Activated naive CD4-positive, alpha-beta T cell treated with Interleukin-2 at 50 U/mL for 16 hours (primary cell): ENCODE data around the gene NLRX1.
"Not testable (repeated sequence)": the region's sequence is repeated elsewhere in the genome, so short reads cannot be mapped to it uniquely, and the experiment has no call there.

Source experiments
- DNase-seq: peaks from one replicate; pipeline ENCODE4 v3.0.0-alpha.2; 2020

NLRX1 gene

DNA sequence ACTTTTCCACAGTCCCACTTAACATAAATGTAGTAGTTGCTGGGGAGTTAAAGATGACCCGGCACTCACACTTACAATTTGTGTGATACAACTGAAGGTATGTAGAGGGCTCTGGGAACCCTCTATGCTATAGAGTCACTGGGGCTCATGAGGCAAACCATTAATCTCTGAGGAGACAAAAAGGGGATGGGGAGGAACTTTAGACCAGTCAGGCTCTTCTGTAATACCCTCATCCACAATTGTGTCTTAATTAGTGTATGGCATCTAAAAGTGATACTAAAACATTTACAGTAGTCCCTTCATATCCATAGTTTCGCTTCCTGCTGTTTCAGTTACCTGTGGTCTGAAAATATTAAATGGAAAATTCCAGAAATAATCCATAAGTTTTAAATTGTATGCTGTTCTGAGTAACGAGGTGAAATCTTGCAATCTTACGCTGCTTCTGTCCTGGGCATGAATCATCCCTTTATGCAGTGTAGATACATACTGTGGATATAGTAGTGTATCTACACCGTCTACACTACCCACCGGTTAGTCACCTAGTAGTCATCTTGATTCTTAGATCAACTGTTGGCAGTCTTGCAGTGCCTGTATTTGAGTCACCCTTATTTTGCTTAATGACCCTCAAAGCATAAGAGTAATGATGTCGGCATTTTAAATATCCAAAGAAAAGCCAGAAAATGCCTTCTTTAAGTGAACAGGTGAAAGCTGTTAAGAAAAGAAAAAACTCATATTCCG lies 49.8 kb downstream of the NLRX1 start:
- DNase-seq = no peak

DNA sequence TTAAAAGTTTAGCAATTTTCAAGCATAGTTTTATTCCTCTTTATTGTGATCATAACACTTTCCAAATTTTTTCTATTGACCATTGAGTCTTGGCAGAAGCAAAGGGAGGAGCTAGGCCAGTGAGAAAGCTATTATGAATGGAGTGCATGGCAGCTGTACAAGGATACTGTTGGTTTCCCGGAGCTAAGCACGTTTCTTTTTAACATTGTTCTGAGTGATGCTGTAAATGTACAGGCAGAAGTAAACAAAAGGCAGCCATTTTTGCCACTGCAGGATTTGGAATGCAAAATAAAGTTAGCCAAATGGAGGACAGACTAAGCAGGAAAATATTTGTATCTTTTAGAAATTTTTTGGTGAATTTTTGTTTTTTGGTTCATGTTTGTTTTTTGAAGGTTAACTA lies 53.8 kb downstream of the NLRX1 start:
- DNase-seq = no peak

DNA sequence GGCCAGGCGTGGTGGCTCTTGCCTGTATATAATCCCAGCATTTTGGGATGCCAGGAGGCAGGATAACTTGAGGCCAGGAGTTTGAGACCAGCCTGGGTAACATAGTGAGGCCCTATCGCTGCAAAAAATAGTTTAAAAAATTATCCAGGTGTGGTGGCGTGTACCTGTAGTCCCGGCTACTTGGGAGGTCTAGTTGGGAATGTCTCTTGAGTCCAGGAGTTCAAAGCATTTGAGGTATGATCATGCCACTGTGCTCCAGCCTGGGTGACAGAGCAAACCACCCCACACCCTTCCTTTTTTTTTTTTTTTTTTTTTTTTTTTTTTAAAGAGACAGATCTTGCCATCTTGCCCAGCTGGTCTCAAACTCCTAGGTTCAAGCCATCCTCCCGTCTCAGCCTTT lies 54.4 kb downstream of the NLRX1 start:
- no peak for DNase-seq

DNA sequence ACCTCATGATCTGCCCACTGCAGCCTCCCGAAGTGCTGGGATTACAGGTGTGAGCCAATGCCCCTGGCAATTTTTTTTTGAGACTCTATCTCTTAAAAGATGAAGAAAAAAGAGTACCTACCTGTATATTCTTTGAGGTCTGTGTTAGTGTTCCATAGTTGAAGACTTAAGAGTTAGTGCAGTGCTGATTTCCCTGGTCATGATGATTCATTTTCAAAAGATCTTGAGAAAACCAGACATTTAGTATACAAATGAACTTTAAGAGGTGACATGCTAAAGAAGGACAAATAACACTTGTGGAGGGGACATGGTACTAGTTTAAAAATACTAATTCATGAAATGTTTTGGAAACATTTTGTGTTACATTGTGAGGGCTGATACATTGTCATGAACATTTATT lies 55.3 kb downstream of the NLRX1 start:
- no peak for DNase-seq

DNA sequence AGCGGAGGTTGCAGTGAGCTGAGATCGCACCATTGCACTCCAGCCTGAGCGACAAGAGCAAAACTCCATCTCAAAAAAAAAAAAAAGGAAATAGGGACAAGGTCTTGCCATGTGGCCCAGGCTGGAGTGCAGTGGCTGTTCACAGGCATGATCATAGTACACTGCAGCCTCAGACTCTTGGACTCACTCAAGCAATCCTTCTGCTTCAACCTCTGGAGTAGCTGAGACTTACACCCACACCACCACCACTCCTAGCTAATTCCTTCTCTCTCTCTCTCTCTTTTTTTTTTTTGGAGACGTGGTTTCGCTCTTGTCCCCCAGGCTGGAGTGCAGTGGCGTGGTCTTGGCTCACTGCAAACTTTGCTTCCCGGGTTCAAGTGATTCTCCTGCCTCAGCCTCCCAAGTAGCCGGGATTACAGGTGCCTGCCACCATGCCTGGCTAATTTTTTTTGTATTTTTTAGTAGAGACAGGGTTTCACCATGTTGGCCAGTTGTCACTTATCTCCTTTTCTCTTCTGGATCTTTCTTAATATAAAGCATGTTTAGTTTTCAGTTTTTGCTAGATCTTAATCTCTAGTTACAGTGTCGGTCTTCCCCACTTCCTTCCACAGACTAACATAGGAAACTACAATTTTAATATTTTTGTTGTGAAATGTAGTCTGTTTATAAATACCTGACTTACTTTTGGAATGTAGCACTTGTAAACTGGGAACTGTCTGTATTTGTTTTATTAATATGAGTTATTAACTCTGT lies 60.2 kb downstream of the NLRX1 start:
- not testable (repeated sequence) for DNase-seq

DNA sequence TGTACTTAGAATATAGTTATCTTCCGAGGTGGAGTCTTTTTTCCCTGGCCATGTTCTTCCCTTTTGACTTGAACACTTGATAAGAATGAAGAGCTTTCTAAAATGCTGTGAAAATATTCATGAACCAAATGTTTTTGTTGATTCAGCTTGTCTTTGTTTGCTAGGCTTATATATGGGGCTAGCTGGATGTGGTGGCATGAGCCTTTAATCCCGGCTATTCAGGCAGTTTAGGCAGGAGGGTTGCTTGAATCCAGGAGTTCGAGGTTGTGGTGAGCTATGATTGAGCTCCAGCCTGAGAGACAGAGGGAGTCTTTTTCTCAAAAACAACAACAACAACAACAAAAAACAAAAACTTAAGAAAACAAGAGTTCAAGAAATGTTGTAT lies 60.8 kb downstream of the NLRX1 start:
- no peak for DNase-seq

DNA sequence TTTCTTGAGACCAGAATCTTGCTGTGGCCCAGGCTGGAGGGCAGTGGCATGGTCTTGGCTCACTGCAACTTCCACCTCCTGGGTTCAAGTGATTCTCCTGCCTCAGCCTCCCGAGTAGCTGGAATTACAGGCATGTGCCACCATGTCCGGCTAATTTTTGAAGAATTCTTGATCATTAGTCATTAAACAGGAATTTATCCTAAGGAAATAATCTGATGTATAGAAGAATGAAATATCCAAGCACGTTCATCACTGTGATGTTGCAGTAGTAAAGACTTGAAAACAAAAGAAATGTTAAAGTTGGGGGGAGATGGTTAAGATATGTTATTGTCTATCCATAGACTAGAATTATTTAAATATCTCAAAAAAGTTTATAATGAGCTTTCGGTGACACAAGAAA lies 61.2 kb downstream of the NLRX1 start:
- no peak for DNase-seq
